Lower leg skin (tissue), 3 donors: ENCODE data around the gene BCAT1.

Experiments used
- CTCF ChIP-seq, 3 donors: fragments of 450-650 bp; IDR thresholded peaks; one replicate each; pipeline ENCODE4 v1.5.1; 2016; ENCODE audit warnings: antibody characterized with exemption in 3 of 3, mild to moderate bottlenecking in 3 of 3, moderate library complexity in 2 of 3
- POLR2A ChIP-seq, 2 donors: fragments of 450-650 bp; IDR thresholded peaks; one replicate each; pipeline ENCODE4 v1.6.1; 2016 to 2017; ENCODE audit warnings: antibody characterized with exemption in 2 of 2, mild to moderate bottlenecking in 1 of 2, moderate library complexity in 1 of 2

- no peak for TF ChIP-seq CTCF (IDR thresholded peaks at IDR 0.05)
- TF ChIP-seq POLR2A (IDR thresholded peaks at IDR 0.05) = no peak
Measured at GRCh38 chr12:24898606-24899005, 50.3 kb downstream of the BCAT1 start.
